Measurements from ENCODE around the gene PCDHB8.
"Not testable (repeated sequence)": the region's sequence is repeated elsewhere in the genome, so short reads cannot be mapped to it uniquely, and the experiment has no call there.

Gene PCDHB8

GRCh38 chr5:141184117-141184855 is 6.7 kb downstream of the PCDHB8 start:
- not testable (repeated sequence) for DNase-seq

GRCh38 chr5:141186897-141187512 is 9.4 kb downstream of the PCDHB8 start, which contains the start of gene PCDHB9:
Gene PCDHB9, plus strand, starts transcription at chr5:141187161. Its CDS starts 158 bp downstream, at chr5:141187319.
- peak; percentile 20 for DNase-seq

- DNase-seq, result not testable (repeated sequence)
Measured at GRCh38 chr5:141188682-141189081, 11.1 kb downstream of the PCDHB8 start.

- not testable (repeated sequence) for DNase-seq
Measured at GRCh38 chr5:141189131-141189530, 11.5 kb downstream of the PCDHB8 start.

GRCh38 chr5:141192110-141192725 is 14.6 kb downstream of the PCDHB8 start, which contains the start of gene PCDHB10:
Gene PCDHB10, plus strand, starts transcription at chr5:141192353. Its CDS starts 200 bp downstream, at chr5:141192553.
- DNase-seq, result no peak

- not testable (repeated sequence) for DNase-seq
Measured at GRCh38 chr5:141194332-141194731, 16.7 kb downstream of the PCDHB8 start.

- DNase-seq, result no peak
Measured at GRCh38 chr5:141196363-141196762, 18.8 kb downstream of the PCDHB8 start.

- no peak for DNase-seq
Measured at GRCh38 chr5:141199359-141200235, 22.0 kb downstream of the PCDHB8 start, which contains the start of gene PCDHB11. Gene PCDHB11, plus strand, starts transcription at chr5:141199627. Its CDS starts 148 bp downstream, at chr5:141199775.

GRCh38 chr5:141201126-141201525 is 23.5 kb downstream of the PCDHB8 start:
- DNase-seq, result not testable (repeated sequence)

GRCh38 chr5:141201646-141202045 is 24.1 kb downstream of the PCDHB8 start:
- DNase-seq, result not testable (repeated sequence)

- no peak for DNase-seq
Measured at GRCh38 chr5:141208478-141208877, 30.9 kb downstream of the PCDHB8 start, which contains the start of gene PCDHB12. Gene PCDHB12, plus strand, starts transcription at chr5:141208719. Its CDS starts 189 bp downstream, at chr5:141208908.

GRCh38 chr5:141210281-141210680 is 32.7 kb downstream of the PCDHB8 start:
- DNase-seq, result not testable (repeated sequence)

- DNase-seq, result not testable (repeated sequence)
Measured at GRCh38 chr5:141210849-141211248, 33.3 kb downstream of the PCDHB8 start.

GRCh38 chr5:141213656-141214339 is 36.2 kb downstream of the PCDHB8 start, which contains the start of gene PCDHB13:
Gene PCDHB13, plus strand, starts transcription at chr5:141213919. Its CDS starts 205 bp downstream, at chr5:141214124.
- DNase-seq, result peak; percentile 20

GRCh38 chr5:141214583-141214982 is 37.0 kb downstream of the PCDHB8 start:
- not testable (repeated sequence) for DNase-seq

- not testable (repeated sequence) for DNase-seq
Measured at GRCh38 chr5:141215504-141215903, 37.9 kb downstream of the PCDHB8 start.

- not testable (repeated sequence) for DNase-seq
Measured at GRCh38 chr5:141216035-141216434, 38.4 kb downstream of the PCDHB8 start.

- peak; percentile 24 for DNase-seq
Measured at GRCh38 chr5:141223112-141223783, 45.7 kb downstream of the PCDHB8 start, which contains the start of gene PCDHB14. Gene PCDHB14, plus strand, starts transcription at chr5:141223343. Its CDS starts 163 bp downstream, at chr5:141223506.

- not testable (repeated sequence) for DNase-seq
Measured at GRCh38 chr5:141224844-141225243, 47.3 kb downstream of the PCDHB8 start.

- DNase-seq, result not testable (repeated sequence)
Measured at GRCh38 chr5:141225421-141225820, 47.8 kb downstream of the PCDHB8 start.

All from fibroblast of skin of scalp (primary cell).